Colonic mucosa (tissue), 4 donors: Measurements from ENCODE around the gene CCNY. TPM values are rescaled to one million over a fixed set of nuclear protein-coding genes. Genes with fewer than 3 reads are reported as not detected.

Source experiments
- DNase-seq: peaks from one replicate; pipeline ENCODE4 v3.0.0-alpha.2; 2020
- H3K27ac ChIP-seq: fragments of 200-600 bp; one replicate; pipeline ENCODE4 v1.8.0; 2021
- H3K27me3 ChIP-seq: fragments of 200-600 bp; one replicate; pipeline ENCODE4 v1.8.0; 2021
- H3K36me3 ChIP-seq: fragments of 200-600 bp; one replicate; pipeline ENCODE4 v1.8.0; 2021
- H3K4me1 ChIP-seq: fragments of 200-600 bp; one replicate; pipeline ENCODE4 v1.8.0; 2021; ENCODE audit warnings: mild to moderate bottlenecking
- H3K4me3 ChIP-seq: fragments of 200-600 bp; one replicate; pipeline ENCODE4 v1.8.0; 2021
- H3K9ac ChIP-seq, 2 donors: one replicate each; pipeline ENCODE4 v1.7.0; 2013; ENCODE audit warnings: control low read depth in 2 of 2, low read depth in 2 of 2, low read length in 2 of 2
- H3K9me3 ChIP-seq: fragments of 200-600 bp; one replicate; pipeline ENCODE4 v1.8.0; 2021
- intact Hi-C: fragments of 100-400 bp; cut with DNase I; formaldehyde crosslinking; loops from one replicate; pipeline ENCODE4 v1.14.1; 2022
- total RNA-seq, 2 donors: library from RNA; stranded (reverse); fragmentation: NEBNext Ultra II Directional in 1 of 2; extraction: Animal tissue kit (Norgen Biotek cat#: 25700) in 1 of 2; gene quantifications; one replicate each; pipeline ENCODE4 v1.2.1, GENCODE V29; 2021
- TF ChIP-seq, protein P1 (sequence below): fragments of 200-600 bp; IDR thresholded peaks from one replicate; pipeline ENCODE4 v1.8.0; 2022; ENCODE audit warnings: antibody characterized with exemption, mild to moderate bottlenecking
- donor health status: healthy.
- donor health status: DM: no; HTN: no; CAD: no.
- donor health status: DM: no; HTN: no; CAD: no.

Gene CCNY
- total RNA-seq, 2 donors from 2014 or later, result 43.5 to 68.6 TPM

DNA sequence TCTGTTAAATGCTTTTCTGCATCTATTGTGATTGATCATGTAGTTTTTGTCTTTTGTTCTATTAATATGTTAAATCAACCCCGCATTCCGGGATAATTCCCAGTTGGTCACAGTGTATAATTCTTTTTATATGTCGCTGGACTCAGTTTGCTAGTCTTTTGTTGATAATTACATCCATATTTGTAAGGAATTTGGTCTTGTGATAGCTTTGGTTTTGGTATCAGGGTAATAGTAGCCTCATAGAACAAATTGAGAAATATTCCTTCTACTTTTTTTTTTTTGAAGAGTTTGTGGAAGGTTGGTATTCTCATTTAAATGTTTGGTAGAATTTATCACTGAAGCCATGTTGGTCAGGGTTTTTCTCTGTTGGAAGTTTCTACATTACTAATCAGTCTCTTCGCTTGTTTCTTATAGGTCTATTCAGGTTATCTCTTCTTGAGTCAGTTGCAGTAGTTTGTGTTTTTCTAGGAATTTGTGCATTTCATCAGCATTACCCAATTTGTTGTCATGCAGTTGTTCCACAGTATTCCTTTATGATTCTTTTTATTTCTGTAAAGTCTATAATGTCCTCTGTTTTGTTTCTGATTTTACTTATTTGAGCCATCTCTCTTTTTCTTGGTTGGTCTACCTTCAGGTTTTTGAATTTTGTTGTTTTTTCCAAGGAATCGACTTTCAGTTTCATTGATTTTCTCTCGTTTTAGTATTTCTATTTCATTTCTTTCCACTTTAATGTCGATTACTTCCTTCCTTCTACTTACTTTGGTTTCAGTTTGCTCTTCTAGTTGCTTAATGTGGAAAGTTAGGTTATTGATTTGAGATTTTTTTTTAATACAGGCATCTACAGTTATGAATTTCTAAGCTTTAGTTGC lies 204.2 kb downstream of the CCNY start:
- no peak overlapping the region for H3K9ac ChIP-seq
- H3K36me3 ChIP-seq, result no peaks in the 10 kb centered on the region
- H3K27ac ChIP-seq, result no peak overlapping the region
- no peaks in the 10 kb centered on the region for H3K27me3 ChIP-seq
- no peak overlapping the region for H3K4me3 ChIP-seq
- H3K4me1 ChIP-seq, result no peaks in the 10 kb centered on the region
- no peak for DNase-seq
- intact Hi-C loops, result no loop called here
- TF ChIP-seq, protein P1, sequence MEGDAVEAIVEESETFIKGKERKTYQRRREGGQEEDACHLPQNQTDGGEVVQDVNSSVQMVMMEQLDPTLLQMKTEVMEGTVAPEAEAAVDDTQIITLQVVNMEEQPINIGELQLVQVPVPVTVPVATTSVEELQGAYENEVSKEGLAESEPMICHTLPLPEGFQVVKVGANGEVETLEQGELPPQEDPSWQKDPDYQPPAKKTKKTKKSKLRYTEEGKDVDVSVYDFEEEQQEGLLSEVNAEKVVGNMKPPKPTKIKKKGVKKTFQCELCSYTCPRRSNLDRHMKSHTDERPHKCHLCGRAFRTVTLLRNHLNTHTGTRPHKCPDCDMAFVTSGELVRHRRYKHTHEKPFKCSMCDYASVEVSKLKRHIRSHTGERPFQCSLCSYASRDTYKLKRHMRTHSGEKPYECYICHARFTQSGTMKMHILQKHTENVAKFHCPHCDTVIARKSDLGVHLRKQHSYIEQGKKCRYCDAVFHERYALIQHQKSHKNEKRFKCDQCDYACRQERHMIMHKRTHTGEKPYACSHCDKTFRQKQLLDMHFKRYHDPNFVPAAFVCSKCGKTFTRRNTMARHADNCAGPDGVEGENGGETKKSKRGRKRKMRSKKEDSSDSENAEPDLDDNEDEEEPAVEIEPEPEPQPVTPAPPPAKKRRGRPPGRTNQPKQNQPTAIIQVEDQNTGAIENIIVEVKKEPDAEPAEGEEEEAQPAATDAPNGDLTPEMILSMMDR, result no peak
- H3K9me3 ChIP-seq, result no peaks in the 10 kb centered on the region

DNA sequence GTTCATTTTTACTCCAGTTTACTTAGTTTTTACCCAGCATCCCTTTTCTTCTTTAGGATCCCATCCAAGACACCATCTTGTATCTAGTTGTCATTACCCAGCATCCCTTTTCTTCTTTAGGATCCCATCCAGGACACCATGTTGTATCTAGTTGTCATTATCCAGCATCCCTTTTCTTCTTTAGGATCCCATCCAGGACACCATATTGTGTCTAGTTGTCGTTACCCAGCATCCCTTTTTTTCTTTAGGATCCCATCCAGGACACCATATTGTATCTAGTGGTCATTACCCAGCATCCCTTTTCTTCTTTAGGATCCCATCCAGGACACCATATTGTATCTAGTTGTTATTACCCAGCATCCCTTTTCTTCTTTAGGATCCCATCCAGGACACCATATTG lies 205.4 kb downstream of the CCNY start:
- no peaks in the 10 kb centered on the region for H3K36me3 ChIP-seq
- no peak overlapping the region for H3K4me3 ChIP-seq
- no peak overlapping the region for H3K27ac ChIP-seq
- intact Hi-C loops, result no loop called here
- H3K4me1 ChIP-seq, result no peaks in the 10 kb centered on the region
- TF ChIP-seq, protein P1, result no peak
- DNase-seq, result no peak
- no peaks in the 10 kb centered on the region for H3K27me3 ChIP-seq
- H3K9me3 ChIP-seq, result no peaks in the 10 kb centered on the region
- no peak overlapping the region for H3K9ac ChIP-seq

DNA sequence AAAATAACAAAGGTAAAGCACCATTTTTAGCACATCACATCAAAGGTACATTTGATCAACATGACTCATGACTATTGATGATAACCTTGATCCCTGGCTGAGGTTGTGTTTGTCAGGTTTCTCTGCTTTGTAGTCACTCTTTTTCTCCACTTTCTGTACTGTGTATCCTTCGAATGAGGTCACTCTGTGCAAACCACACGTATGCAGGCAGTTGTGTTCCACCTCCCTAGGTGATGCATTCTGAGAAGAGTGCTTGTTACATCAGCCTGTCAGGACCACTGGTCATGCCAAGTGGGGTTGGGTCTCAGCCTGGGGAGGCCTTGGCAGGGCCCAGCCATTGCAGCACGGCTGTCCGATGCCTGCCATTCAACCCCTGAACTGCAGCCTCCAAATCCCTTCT lies 206.0 kb downstream of the CCNY start:
- Histone ChIP-seq H3K9ac (no peak overlapping the region), H3K27me3 (no peaks in the 10 kb centered on the region), H3K36me3 (no peaks in the 10 kb centered on the region), H3K4me1 (no peaks in the 10 kb centered on the region), H3K9me3 (no peaks in the 10 kb centered on the region), H3K27ac (no peak overlapping the region), H3K4me3 (no peak overlapping the region)
- TF ChIP-seq, protein P1, result no peak
- intact Hi-C loops, result no loop called here
- DNase-seq, result no peak

DNA sequence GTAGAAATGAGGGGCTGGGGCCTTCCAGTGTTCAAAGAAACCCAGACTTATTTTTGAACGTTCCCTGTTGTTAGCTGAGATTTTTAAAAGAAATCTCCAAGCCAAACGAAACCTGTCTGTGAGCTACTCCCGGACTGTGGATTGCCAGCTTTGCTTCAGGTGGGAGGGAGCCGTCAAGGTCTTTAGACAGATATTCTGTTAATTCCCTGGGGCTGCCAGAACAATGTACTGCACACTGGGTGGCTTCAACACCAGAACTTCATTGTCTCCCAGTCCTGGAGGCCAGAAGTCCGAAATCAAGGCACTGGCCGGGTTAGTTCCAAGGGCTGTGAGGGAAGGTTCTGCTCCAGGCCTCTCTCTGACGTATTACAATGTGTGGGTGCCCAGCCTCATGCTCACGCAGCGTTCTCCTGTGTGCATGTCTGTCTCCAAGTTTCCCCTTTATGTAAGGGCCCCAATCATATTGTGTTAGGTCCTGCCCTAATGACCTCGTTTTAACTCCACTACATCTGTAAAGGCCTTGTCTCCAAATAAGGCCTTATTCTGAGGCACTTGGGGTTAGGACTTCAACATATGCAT lies 208.9 kb downstream of the CCNY start:
- Histone ChIP-seq H3K4me3 (no peak overlapping the region), H3K4me1 (no peaks in the 10 kb centered on the region), H3K27me3 (no peaks in the 10 kb centered on the region), H3K9me3 (no peaks in the 10 kb centered on the region), H3K36me3 (no peaks in the 10 kb centered on the region), H3K9ac (no peak overlapping the region), H3K27ac (no peak overlapping the region)
- intact Hi-C loops, result no loop called here
- DNase-seq, result no peak
- TF ChIP-seq, protein P1, result no peak

DNA sequence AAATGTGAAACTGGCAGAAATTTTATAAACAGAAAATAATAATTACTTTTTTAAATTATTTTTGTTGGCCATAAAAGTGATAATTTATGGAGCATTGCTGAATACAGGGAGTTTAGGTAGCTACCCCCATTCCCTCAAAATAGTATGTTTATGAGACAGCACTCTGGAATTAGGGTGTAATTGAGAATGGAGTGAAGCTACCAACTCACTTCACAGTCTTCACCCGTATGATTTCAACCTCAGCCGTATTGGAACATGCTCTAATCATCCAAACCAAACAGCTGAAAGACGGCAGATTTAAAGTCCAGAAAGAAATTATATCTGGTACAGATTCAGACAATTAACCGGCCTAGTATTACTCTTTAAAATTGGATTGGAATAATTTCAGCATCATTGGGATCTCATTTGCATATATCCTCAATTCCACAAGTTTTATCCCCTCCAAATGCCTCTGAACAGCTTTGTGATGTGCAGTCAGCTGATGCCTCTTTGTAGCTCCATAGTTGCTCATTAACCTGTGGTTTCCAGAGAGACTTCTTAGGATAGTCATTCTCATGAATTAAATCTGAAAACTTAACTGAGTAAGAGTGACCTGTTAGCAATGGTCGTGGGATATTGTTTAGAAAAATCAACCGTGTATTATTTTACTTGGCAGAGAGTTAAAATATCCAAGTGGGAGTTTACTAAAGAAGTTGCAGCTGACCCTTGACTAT lies 209.7 kb downstream of the CCNY start:
- no peak overlapping the region for H3K27ac ChIP-seq
- H3K27me3 ChIP-seq, result no peaks in the 10 kb centered on the region
- intact Hi-C loops, result no loop called here
- DNase-seq, result no peak
- no peaks in the 10 kb centered on the region for H3K4me1 ChIP-seq
- no peak overlapping the region for H3K4me3 ChIP-seq
- TF ChIP-seq, protein P1, result no peak
- no peak overlapping the region for H3K9ac ChIP-seq
- no peaks in the 10 kb centered on the region for H3K9me3 ChIP-seq
- H3K36me3 ChIP-seq, result no peaks in the 10 kb centered on the region
